ENCODE measurements around the gene ADORA2B.

DNA sequence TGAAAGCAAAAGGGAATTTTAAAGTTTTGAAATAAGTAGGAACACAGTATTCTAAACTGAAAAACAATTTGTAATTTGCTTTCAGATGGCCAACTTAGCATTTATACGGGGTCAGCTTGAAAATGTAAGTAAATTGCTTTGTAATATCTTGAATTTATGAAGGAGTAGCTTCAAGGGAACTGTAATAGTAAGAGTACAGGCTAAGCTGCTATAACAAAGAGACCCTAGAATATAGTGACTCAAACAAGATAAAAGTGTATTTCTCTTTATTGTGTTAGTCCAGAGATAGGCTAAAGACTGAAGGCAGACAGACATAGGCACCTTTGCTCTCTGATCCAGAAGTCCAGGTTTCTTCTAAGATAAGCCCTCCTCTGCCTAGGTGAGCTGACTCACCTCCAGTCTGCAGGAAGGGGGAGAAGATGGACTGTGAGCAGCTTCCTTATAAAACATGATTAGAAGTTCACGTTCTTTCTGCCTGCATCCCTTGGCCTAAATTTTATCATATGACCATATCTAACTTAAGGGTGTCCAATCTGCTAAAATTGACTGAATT, 57.9 kb downstream of the ADORA2B start:
- no peak for TF ChIP-seq CTCF (IDR thresholded peaks at IDR 0.05; ENCODE audit: insufficient read depth, low read length, poor library complexity, severe bottlenecking)
- TF ChIP-seq EZH2phosphoT487 (conservative IDR thresholded peaks at IDR 0.05; ENCODE audit: low read length), result no peak

Data from SU-DHL-6 (cell line).